GM18519 (cell line): ENCODE measurements around the gene EEF1G.
"Not testable (repeated sequence)": the region's sequence is repeated elsewhere in the genome, so short reads cannot be mapped to it uniquely, and the experiment has no call there.

Experiments
- ATAC-seq: cut with Tn5 transposase; IDR thresholded peaks from one replicate; pipeline ENCODE4 v1.9.1; 2021; ENCODE audit warnings: mild to moderate bottlenecking, moderate library complexity; ENCODE audit not compliant: unreplicated experiment, low FRiP score

Gene EEF1G

DNA sequence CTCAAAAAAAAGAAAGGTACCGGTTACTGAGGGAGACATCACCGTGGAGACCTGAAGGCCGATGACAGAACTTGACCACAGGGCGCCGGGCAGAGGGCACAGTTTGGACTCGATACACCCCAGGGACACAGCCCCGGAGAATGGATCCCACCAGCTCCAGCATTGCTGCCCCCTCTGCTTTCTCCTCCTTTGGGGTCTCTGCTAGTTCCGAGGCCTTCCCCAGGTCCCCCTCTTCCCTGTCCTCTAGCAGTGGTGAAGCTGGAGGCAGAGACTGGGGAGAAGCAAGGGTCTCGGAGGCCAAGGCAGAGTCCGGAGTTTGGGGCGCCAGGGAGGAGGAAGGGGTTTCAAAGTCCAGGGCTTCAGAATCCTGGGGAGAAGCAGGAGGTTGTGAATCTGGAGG lies 4.8 kb upstream of the EEF1G start:
- ATAC-seq, result no peak

GRCh38 chr11:62577046-62577714 lies 3.5 kb upstream of the EEF1G start:
- ATAC-seq, result no peak

- ATAC-seq, result no peak
These were observed 2.1 kb upstream of the EEF1G start for GRCh38 chr11:62575837-62576236.

DNA sequence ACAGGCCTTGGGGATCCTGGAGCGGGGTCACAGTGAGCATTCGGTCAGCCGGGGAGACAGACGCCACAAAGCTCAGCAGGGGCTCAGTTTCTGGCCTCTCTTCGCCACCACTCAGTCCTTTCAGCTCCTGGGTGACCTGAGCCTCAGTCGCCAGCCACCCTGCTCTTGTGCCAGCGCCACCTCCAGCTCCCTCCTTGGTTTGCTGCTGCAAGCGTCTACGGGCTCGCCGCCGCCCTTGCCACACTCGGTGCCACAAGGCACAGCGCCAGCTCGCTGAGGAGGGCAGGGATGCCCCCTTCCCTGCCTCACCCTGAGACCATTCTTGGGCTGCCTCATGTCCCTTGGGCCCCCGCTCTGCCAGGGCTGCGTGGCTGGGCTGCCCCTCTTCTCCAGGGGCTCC lies 1.5 kb upstream of the EEF1G start:
- no peak for ATAC-seq

DNA sequence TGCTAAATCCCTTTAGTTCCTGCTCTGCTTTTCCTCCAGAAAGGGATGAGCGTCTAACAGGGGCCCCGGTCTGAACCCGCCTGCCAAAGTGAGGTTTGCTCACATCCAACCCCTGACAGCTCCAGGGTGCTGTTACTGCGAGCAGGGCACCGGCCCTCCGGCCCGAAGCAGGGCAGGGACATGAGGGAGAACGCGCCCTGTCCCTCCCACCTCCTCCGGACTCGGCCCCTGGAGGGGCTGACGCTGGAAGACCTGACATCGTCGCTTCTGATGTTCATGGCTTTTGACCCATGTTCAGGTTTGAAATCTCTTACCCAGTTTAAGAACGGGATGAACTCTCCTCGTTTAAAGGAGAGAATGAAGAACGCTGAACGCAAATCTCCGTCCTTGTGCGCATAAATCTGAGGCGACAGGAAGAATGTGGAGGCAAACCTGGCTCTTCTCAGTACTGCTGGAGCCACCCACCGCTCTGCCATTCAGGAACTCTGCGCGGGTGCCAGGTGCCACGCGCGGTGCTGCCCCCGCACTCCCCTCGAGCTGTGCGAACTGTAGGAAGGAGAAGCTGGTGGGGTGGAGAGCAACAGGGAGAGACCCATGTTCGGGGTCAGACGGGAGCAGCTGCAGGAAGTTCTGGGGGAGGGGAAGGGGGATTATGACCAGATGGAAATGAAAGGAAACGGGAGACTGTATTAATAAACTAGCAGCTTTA lies 826 bp upstream of the EEF1G start:
- ATAC-seq, result no peak

DNA sequence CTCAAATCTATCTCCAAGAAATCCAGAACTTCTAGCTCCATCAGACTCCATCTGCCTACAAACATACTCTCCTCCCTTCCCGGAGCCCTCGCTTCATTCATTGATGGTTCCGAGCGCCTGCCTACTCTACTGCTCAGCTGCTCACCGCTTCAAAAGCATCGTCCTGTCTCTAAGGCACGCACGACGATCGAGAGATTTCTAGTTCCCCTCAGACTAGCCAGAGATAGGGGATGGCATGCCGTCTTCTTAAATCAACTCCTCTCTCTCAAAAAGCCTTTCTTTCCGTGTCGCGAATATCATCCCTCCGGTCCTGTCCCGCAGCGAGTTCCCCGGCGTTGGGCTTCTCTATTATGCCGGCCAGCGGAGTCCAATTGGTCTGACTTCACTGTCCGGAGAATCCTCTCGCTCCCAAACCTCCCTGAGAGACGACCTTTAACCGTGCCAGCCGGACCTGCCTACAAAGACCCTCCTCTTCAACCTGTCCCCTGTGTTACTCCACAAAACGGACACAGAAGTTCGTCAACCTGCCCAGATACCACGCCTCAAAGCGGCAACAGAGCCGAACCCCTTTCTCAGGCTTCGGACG lies 592 bp downstream of the EEF1G start:
- no peak for ATAC-seq

GRCh38 chr11:62572431-62572830 lies 1.3 kb downstream of the EEF1G start:
- ATAC-seq, result no peak

GRCh38 chr11:62571493-62571892 lies 2.2 kb downstream of the EEF1G start:
- not testable (repeated sequence) for ATAC-seq

DNA sequence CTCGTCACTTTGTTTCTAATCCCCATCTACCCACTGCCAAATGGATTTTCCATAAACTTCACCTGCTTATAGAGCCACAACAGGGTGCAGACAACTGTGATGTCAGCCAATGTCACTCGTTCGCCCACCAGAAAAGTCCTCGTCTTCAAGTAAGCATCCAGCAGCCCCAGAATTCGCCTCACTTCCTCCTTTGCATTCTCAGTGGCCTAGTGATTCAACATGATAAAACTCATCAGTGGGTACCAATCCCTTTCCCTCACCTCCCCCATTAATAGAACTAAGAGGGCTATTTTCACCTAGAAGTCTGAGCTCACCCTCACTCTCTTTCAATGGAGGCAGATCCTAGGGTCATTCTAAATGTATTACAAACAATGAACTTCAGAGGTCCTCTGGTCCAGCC lies 2.8 kb downstream of the EEF1G start:
- ATAC-seq, result not testable (repeated sequence)

GRCh38 chr11:62569611-62570010 lies 4.1 kb downstream of the EEF1G start:
- no peak for ATAC-seq

GRCh38 chr11:62567018-62567633 lies 6.6 kb downstream of the EEF1G start:
- ATAC-seq, result no peak

DNA sequence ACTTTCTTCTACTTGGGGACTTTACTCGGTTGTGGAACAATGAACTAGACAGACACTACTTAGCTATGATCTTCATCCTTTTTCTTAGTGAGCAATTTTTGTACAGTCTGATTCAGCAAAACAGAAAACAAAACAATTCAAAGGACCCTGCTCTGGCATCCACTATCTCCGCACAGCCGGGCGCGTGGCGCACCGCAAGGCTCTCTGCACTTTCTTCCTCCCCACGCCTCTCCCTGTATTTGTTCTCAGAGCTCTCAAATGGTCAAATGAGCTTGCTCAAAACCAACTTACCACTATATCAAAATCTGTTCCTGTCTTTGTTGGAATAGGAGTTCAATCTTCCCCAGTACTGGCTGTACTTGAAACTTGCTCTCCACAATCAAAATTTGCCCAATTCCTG lies 7.4 kb downstream of the EEF1G start:
- ATAC-seq, result no peak

DNA sequence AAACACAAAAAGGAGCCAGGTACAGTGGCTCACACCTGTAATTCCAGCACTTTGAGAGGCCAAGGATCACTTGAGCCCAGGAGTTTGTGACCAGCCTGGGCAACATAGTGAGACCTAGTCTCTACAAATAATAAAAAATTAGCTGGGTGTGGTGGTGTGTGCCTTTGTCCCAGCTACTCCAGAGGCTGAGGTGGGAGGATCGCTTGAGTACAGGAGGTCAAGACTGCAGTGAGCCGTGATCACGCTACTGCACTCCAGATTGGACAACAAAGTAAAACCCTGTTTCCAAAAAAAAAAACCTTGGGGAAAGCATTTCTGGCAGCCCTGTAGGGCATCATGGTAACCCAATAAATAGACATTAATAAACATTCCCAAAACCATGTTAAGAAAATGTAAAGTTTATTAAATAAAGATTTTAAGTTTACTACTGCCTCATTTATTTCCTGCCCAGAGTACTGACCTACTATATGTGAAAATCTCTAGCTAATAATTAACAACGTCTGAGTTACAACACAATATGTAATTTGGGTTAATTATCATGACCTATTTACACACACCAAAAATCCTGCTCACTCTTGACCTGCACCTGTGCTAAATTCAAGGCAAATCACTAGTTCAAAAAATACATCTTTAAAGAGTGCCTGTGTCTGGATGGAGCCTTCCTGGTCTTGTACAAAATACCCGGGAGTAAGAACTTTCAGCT lies 8.4 kb downstream of the EEF1G start:
- ATAC-seq, result no peak

DNA sequence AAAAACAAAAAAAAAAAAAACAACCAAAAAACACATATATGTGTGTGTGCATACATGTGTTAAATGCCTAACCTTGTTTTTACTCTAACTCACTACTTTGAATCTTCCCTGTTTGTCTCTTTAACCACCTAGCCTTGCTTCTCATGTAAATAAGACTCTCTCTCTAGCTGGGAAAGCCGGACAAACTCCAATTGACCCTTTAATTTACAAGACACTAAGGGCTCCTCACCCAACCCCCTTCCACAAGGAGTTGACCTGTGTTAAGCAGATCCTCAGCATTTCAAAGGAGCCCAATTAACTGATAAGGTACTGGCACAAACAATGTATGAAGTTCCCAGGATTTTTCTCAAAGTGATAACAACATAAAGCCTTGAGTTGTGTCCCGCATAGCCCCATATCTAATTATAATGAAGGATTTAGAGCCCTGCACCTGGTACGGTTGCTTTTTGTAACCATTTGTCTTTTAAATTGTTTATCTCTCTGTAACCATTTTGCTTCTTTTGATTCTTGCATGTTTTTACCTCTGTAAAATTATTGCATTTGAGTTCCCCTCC lies 11.9 kb downstream of the EEF1G start:
- not testable (repeated sequence) for ATAC-seq

DNA sequence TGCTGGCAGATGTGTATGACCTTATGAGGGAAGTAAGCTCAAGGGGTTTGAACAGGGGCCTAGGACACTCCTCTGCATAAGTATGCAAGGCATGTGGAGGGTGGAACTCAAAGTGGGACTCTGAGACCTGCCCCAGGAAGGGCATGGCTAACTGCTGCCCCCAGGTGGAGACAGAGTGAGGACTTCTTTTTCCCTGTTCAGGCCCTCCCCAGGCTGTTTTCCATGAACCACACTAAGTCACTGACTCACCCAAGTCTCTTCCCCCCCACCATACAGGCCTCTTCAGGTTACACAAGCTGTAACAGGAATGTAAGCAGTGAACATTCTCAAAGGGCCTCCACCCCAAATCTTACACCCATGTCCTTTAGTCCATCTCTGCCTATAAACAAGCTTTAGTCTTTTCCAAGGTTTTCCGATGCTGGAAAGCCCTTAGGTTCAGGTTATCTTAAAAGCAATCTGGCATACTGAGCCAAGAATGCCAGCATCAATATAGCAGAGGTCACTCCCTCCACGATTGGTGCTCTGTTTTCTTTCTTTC lies 13.1 kb downstream of the EEF1G start:
- no peak for ATAC-seq

DNA sequence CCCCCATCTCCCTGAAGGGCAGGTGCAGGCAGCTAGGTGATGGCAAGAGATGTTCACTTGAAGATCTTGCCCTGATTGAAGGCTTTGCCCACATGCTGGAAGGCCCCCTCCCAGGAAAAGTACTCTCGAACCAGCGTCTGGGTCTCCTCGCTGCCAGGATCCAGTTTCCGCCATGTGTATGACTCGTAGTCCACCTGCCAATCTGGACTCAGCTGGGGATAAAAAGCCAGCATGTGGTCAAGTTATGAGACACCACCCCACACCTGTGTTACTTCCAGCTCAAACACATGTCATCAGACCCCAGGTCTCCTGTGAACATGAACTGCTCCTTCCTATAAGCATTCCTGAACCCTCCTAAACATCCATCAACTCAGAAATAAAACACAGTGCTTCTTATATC lies 14.1 kb downstream of the EEF1G start:
- ATAC-seq, result not testable (repeated sequence)

DNA sequence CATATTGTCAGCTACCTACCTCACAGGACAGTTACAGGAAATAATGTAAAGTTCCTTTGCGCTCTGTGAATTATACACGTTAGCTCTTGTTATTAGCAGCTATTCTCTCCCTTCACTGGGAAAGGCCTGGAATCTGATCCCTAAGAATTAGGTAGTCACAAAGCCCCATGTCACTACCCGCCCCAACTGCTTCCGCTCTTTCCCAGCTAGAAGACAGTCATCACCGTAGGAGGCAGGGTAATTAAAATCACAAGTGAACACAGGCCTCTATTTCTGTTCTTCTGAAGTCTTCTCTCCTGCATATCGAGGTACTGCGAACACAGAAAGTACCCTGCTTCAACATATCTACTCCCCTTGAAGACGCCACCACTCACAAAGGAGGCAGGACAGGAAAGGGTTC lies 14.5 kb downstream of the EEF1G start:
- ATAC-seq, result no peak

DNA sequence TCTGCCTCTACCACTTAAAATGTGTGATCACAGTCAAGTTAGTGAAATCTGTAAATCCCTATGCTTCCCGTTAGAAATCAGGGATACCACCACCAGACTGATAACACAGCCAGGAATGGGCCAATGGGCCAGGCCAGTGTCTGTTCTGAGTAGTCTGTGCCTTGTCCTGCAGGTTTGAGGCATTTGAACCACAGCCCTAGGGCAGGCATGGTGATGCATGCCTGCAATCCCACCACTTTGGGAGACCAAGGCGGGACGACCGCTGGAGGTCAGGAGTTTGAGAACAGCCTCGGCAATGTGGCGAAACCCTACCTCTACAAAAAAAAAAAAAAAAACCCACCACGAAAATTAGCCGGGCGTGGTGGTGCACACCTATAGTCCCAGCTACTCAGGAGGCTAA lies 15.0 kb downstream of the EEF1G start:
- no peak for ATAC-seq

DNA sequence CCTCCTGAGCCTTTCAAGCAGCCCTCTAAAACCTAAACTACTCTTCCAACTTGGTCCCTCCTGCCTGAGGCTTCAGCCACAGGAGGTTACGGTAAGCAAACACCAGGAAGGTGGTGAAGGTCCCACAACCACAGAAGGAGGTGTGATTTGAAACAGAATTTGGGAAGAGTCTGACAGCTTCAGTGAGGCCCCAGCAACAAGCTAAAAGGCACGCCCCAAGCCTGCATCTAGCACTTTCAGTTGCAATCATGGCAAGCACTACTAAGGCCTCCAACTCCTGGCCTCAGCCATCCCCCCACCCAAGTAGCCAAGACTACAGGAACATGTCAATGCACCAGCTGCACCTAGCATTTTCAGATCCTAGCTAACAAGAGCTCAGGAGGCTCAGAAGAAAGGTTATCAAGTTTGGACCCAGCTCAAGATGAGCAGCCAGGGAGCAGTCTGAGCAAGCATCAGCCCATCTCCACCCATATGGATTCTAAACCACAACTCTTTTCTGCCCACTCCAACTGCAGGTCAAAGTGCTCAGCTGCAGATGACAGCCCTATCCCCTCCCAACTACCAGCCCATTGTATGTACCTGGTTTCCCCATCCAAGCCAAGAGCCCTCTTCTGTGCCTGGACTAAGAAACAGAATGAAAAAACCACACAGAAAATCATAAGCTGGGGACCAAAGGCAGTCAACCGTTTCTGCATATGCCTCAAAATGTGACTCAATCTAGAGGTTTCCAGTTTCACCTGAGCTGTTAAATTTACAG lies 16.6 kb downstream of the EEF1G start:
- no peak for ATAC-seq
